H1 (cell line): ENCODE measurements around the gene OR4A15. TPM values are rescaled to one million over a fixed set of nuclear protein-coding genes. Genes with fewer than 3 reads are reported as not detected.

Source experiments
- CTCF ChIA-PET: fragments of 300-600 bp; sonication (Branson Sonifier 250); formaldehyde crosslinking; loops from one replicate; lab custom pipeline; 2021; ENCODE audit not compliant: partially characterized antibody; lab: Charles Lee
- POLR2A ChIA-PET: fragments of 300-600 bp; sonication (Branson Sonifier 250); formaldehyde crosslinking; loops from one replicate; lab custom pipeline; 2021; ENCODE audit warnings: inconsistent platforms; ENCODE audit not compliant: partially characterized antibody; lab: Charles Lee
- DNase-seq, 2 experiments: peaks; one replicate each; pipeline versions ENCODE4 v3.0.0 to v3.0.0-alpha.2; 2010 to 2022; ENCODE audit warnings: low spot score in 2 of 2, low read depth in 1 of 2, mixed read lengths in 1 of 2
- FAIRE-seq: peaks from 2 replicates; lab custom pipeline; 2011; peaks lifted over from hg19 to GRCh38; lab: Jason Lieb, UNC
- H2AFZ ChIP-seq: 2 replicates; pipeline ENCODE4 v1.8.1; 2012; ENCODE audit warnings: low read length, inconsistent platforms
- H2AK5ac ChIP-seq: 2 replicates; pipeline ENCODE4 v1.6.1; 2013; ENCODE audit warnings: low read depth, low read length
- H2BK120ac ChIP-seq: replicated peaks from 2 replicates; pipeline ENCODE3; 2013; ENCODE audit warnings: low read depth, low read length, inconsistent platforms
- H2BK12ac ChIP-seq: 2 replicates; pipeline ENCODE4 v1.6.1; 2013; ENCODE audit warnings: low read depth, low read length
- H2BK15ac ChIP-seq: 2 replicates; pipeline ENCODE4 v1.6.1; 2013; ENCODE audit warnings: low read length
- H2BK20ac ChIP-seq: 2 replicates; pipeline ENCODE4 v1.6.1; 2013; ENCODE audit warnings: low read length
- H2BK5ac ChIP-seq: 2 replicates; pipeline ENCODE4 v1.6.1; 2013; ENCODE audit warnings: low read depth, low read length
- H3K14ac ChIP-seq: 2 replicates; pipeline ENCODE4 v1.6.1; 2013; ENCODE audit warnings: inconsistent platforms; ENCODE audit not compliant: insufficient read length
- H3K18ac ChIP-seq: 2 replicates; pipeline ENCODE4 v1.6.1; 2013; ENCODE audit warnings: low read length; ENCODE audit errors: extremely low read depth
- H3K23ac ChIP-seq: 2 replicates; pipeline ENCODE4 v1.6.1; 2013; ENCODE audit warnings: inconsistent platforms; ENCODE audit not compliant: insufficient read length
- H3K23me2 ChIP-seq: 2 replicates; pipeline ENCODE4 v1.6.1; 2013; ENCODE audit warnings: low read depth, low read length
- H3K27ac ChIP-seq: 2 replicates; pipeline ENCODE4 v1.6.1; 2011; ENCODE audit warnings: low read depth, low read length, inconsistent platforms
- H3K27me3 ChIP-seq, 4 experiments: replicated peaks in 1 of 4; 1 replicate in 1 of 4; 2 replicates in 3 of 4; pipeline versions ENCODE4 v1.6.1 to v1.8.1; 2011 to 2013; ENCODE audit warnings: low read length in 3 of 4, mild to moderate bottlenecking in 3 of 4, inconsistent platforms in 2 of 4, mixed read lengths in 2 of 4, moderate library complexity in 1 of 4; ENCODE audit not compliant: control insufficient read depth in 3 of 4, insufficient read depth in 3 of 4; ENCODE audit errors: extremely low read depth in 1 of 4
- H3K36me3 ChIP-seq, 4 experiments: 2 replicates each; pipeline versions ENCODE4 v1.6.1 to v1.8.1; 2011 to 2013; ENCODE audit warnings: mild to moderate bottlenecking in 4 of 4, low read length in 3 of 4, moderate library complexity in 2 of 4, control low read depth in 1 of 4, inconsistent platforms in 1 of 4; ENCODE audit not compliant: insufficient read depth in 4 of 4, control insufficient read depth in 2 of 4
- H3K4ac ChIP-seq: replicated peaks from 2 replicates; pipeline ENCODE3; 2013; ENCODE audit warnings: low read length, low read depth, mixed read lengths, inconsistent platforms; ENCODE audit not compliant: insufficient read length
- H3K4me1 ChIP-seq, 4 experiments: replicated peaks in 1 of 4; 1 replicate in 1 of 4; 2 replicates in 3 of 4; pipeline versions ENCODE4 v1.6.1 to v1.8.1; 2011 to 2013; ENCODE audit warnings: low read length in 3 of 4, inconsistent platforms in 2 of 4, mixed read lengths in 1 of 4; ENCODE audit not compliant: insufficient read depth in 4 of 4, control insufficient read depth in 3 of 4
- H3K4me2 ChIP-seq, 2 experiments: 2 replicates each; pipeline versions ENCODE4 v1.6.1 to v1.8.1; 2011 to 2013; ENCODE audit warnings: low read depth in 2 of 2, low read length in 2 of 2, control low read depth in 1 of 2, inconsistent platforms in 1 of 2, mild to moderate bottlenecking in 1 of 2; ENCODE audit not compliant: insufficient read depth in 1 of 2
- H3K4me3 ChIP-seq, 4 experiments: fragments of 200-600, 300-600 bp in 1 of 4; sonication (generic), shearing (Covaris generic), sonication (Bioruptor Twin) in 1 of 4; 2 replicates each; pipeline versions ENCODE4 v1.5.1 to v1.8.1; 2011 to 2016; ENCODE audit warnings: low read length in 4 of 4, low read depth in 3 of 4, control low read depth in 2 of 4, inconsistent platforms in 2 of 4, mild to moderate bottlenecking in 2 of 4, mixed read lengths in 1 of 4, moderate library complexity in 1 of 4; ENCODE audit not compliant: insufficient read depth in 2 of 4; ENCODE audit errors: extremely low read depth in 1 of 4
- H3K56ac ChIP-seq: replicated peaks from 2 replicates; pipeline ENCODE3; 2013; ENCODE audit warnings: low read depth, mild to moderate bottlenecking, mixed read lengths, low read length, inconsistent platforms; ENCODE audit not compliant: insufficient read length
- H3K79me1 ChIP-seq: 2 replicates; pipeline ENCODE4 v1.6.1; 2013; ENCODE audit warnings: low read depth, low read length, control low read depth
- H3K79me2 ChIP-seq, 2 experiments: 2 replicates each; pipeline versions ENCODE4 v1.6.1 to v1.8.1; 2012 to 2013; ENCODE audit warnings: low read length in 2 of 2, mild to moderate bottlenecking in 2 of 2, inconsistent platforms in 1 of 2; ENCODE audit not compliant: insufficient read depth in 2 of 2, control insufficient read depth in 1 of 2
- H3K9ac ChIP-seq, 4 experiments: replicated peaks in 1 of 4; 1 replicate in 1 of 4; 2 replicates in 3 of 4; pipeline versions ENCODE4 v1.6.1 to v1.8.1; 2011 to 2013; ENCODE audit warnings: low read depth in 3 of 4, low read length in 3 of 4, control low read depth in 2 of 4, mild to moderate bottlenecking in 2 of 4, moderate library complexity in 2 of 4, inconsistent platforms in 1 of 4; ENCODE audit errors: extremely low read depth in 1 of 4
- H3K9me3 ChIP-seq, 2 experiments: 2 replicates each; pipeline versions ENCODE4 v1.6.1 to v1.8.1; 2012 to 2013; ENCODE audit warnings: mild to moderate bottlenecking in 2 of 2, moderate library complexity in 2 of 2, control low read depth in 1 of 2, inconsistent platforms in 1 of 2, low read depth in 1 of 2, low read length in 1 of 2, mixed read lengths in 1 of 2; ENCODE audit not compliant: insufficient read depth in 2 of 2
- H4K20me1 ChIP-seq, 2 experiments: replicated peaks in 1 of 2; 2 replicates each; pipeline versions ENCODE3 to v1.8.1; 2011 to 2013; ENCODE audit warnings: inconsistent platforms in 2 of 2, low read length in 2 of 2, mild to moderate bottlenecking in 1 of 2; ENCODE audit not compliant: insufficient read depth in 2 of 2, control insufficient read depth in 1 of 2
- H4K5ac ChIP-seq: 2 replicates; pipeline ENCODE4 v1.6.1; 2013; ENCODE audit warnings: low read length, low read depth, mixed read lengths, inconsistent platforms; ENCODE audit not compliant: insufficient read length
- H4K8ac ChIP-seq: 2 replicates; pipeline ENCODE4 v1.8.0; 2013; ENCODE audit warnings: mild to moderate bottlenecking, moderate library complexity, low read length, inconsistent platforms; ENCODE audit not compliant: insufficient read depth; ENCODE audit errors: extremely low read depth
- H4K91ac ChIP-seq: replicated peaks from 2 replicates; pipeline ENCODE3; 2013; ENCODE audit warnings: low read length, mixed read lengths, inconsistent platforms; ENCODE audit not compliant: insufficient read length
- CHD2 ChIP-seq: IDR thresholded peaks from 2 replicates; pipeline ENCODE4 v1.6.1; 2012; ENCODE audit warnings: low read length, improper control_type of control experiment
- EZH2 ChIP-seq: fragments of 200-600 bp; sonication (generic); IDR thresholded peaks from 2 replicates; pipeline ENCODE4 v1.7.1; 2012; ENCODE audit warnings: low read depth, mild to moderate bottlenecking, moderate library complexity, low read length, inconsistent platforms; ENCODE audit not compliant: severe bottlenecking
- GABPA ChIP-seq: IDR thresholded peaks from 2 replicates; pipeline ENCODE4 v1.6.1; 2011; ENCODE audit warnings: mild to moderate bottlenecking, low read length, moderate library complexity, borderline replicate concordance; ENCODE audit not compliant: insufficient read depth
- HDAC2 ChIP-seq, 2 experiments: fragments of 300-600 bp in 1 of 2; sonication (generic) in 1 of 2; IDR thresholded peaks; 2 replicates each; pipeline ENCODE4 v1.6.1; 2011 to 2012; ENCODE audit warnings: low read depth in 2 of 2, low read length in 2 of 2, mild to moderate bottlenecking in 2 of 2, moderate library complexity in 2 of 2, borderline replicate concordance in 1 of 2, inconsistent platforms in 1 of 2
- HDAC6 ChIP-seq: IDR thresholded peaks from one replicate; pipeline ENCODE4 v1.7.1; 2012; ENCODE audit warnings: low read depth, mild to moderate bottlenecking, inconsistent platforms, low read length, moderate library complexity
- NANOG ChIP-seq: IDR thresholded peaks from 2 replicates; pipeline ENCODE4 v1.6.1; 2011; ENCODE audit warnings: low read length, low read depth, mild to moderate bottlenecking, inconsistent platforms; ENCODE audit not compliant: insufficient read depth, poor library complexity, severe bottlenecking
- SRF ChIP-seq: IDR thresholded peaks from 2 replicates; pipeline ENCODE4 v1.6.1; 2011; ENCODE audit warnings: mild to moderate bottlenecking, low read depth, low read length, moderate library complexity
- TAF1 ChIP-seq: IDR thresholded peaks from 2 replicates; pipeline ENCODE4 v1.6.1; 2011; ENCODE audit warnings: mild to moderate bottlenecking, low read depth, low read length
- WGBS, 2 experiments: shearing (Covaris generic) in 1 of 2; methylation state at CpG; one replicate each; pipeline versions ENCODE4 v1.1.6 to v1.1.7; 2013 to 2015; ENCODE audit warnings: low lambda C conversion rate in 2 of 2, mixed read lengths in 2 of 2, inconsistent platforms in 1 of 2, low coverage in 1 of 2, missing lambda C conversion rate in 1 of 2; ENCODE audit not compliant: insufficient replicate concordance in 2 of 2, insufficient coverage in 1 of 2, insufficient read length in 1 of 2; ENCODE audit errors: extremely low coverage in 1 of 2, missing lambda C conversion rate in 1 of 2; 5-methylcytosine and 5-hydroxymethylcytosine counted together
- polyA plus RNA-seq, 7 experiments: library from polyadenylated mRNA; depleted of rRNA in 3 of 7; stranded (reverse) in 5 of 7; unstranded in 2 of 7; fragments of >200 nt in 5 of 7; fragments of 200-250 nt in 2 of 7; gene quantifications; 1 replicate in 5 of 7; 2 replicates in 1 of 7; 4 replicates in 1 of 7; pipeline versions ENCODE4 v1.2.1 to v1.2.3, GENCODE V29; 2011 to 2013; ENCODE audit warnings: missing spikeins in 2 of 7, mixed read lengths in 2 of 7
- total RNA-seq: library from RNA; stranded (reverse); fragmentation: NEBNext Ultra II Directional; extraction: Animal tissue kit (Norgen Biotek cat#: 25700); gene quantifications from 2 replicates; pipeline ENCODE4 v1.2.1, GENCODE V29; 2021
- TF ChIP-seq, protein P1 (sequence below), 3 experiments: IDR thresholded peaks; 1 replicate in 2 of 3; 2 replicates in 1 of 3; pipeline versions ENCODE4 v1.5.1 to v1.6.1; 2011; ENCODE audit warnings: low read length in 3 of 3, mild to moderate bottlenecking in 3 of 3, inconsistent platforms in 2 of 3, low read depth in 1 of 3, moderate library complexity in 1 of 3; ENCODE audit not compliant: insufficient read depth in 1 of 3; ENCODE audit errors: control extremely low read depth in 1 of 3

OR4A15 gene
- total and polyA plus RNA-seq, 2 of the 8 experiments (the other 6 are each of a cell fraction or from before 2014, with no cell fraction given), result not detected

- TF ChIP-seq CHD2, result no peak
- TF ChIP-seq, all 59 proteins: peak for 0
Observed at GRCh38 chr11:55345306-55345705, 22.5 kb upstream of the OR4A15 start (continued).

- no peaks in the 10 kb centered on the region for H3K23me2 ChIP-seq
- POLR2A ChIA-PET, result no interaction called here
- no peak overlapping the region for H2AK5ac ChIP-seq
- no peaks in the 10 kb centered on the region for H3K27me3 ChIP-seq
- no peak overlapping the region for H3K27ac ChIP-seq
- no peaks in the 10 kb centered on the region for H3K4me1 ChIP-seq
- no peaks in the 10 kb centered on the region for H4K20me1 ChIP-seq
- no peaks in the 10 kb centered on the region for H3K79me1 ChIP-seq
- no peak overlapping the region for H2AFZ ChIP-seq
- no peak overlapping the region for H2BK20ac ChIP-seq
- no peak overlapping the region for H3K4ac ChIP-seq
- no peak overlapping the region for H3K23ac ChIP-seq
- CTCF ChIA-PET, result no interaction called here
- no peak overlapping the region for H2BK12ac ChIP-seq
- no peak overlapping the region for H2BK120ac ChIP-seq
- H2BK5ac ChIP-seq, result no peak overlapping the region
- WGBS, 2 experiments, result 50% methylated on average over 1 of the region's 1 CpG; no CpG with 5 or more reads in 1 of the 2 experiments
- H3K79me2 ChIP-seq, result no peaks in the 10 kb centered on the region
- H3K4me3 ChIP-seq, result no peak overlapping the region
- H2BK15ac ChIP-seq, result no peak overlapping the region
- H3K56ac ChIP-seq, result no peak overlapping the region
- no peak overlapping the region for H4K5ac ChIP-seq
- peaks cover 45 to 52% of the 10 kb centered on the region in 2 experiments for H3K9me3 ChIP-seq
- H4K8ac ChIP-seq, result no peak overlapping the region
- no peak overlapping the region for H3K18ac ChIP-seq
- DNase-seq (no peak), FAIRE-seq (no peak)
- no peak overlapping the region for H3K9ac ChIP-seq
- no peaks in the 10 kb centered on the region for H3K36me3 ChIP-seq
- H3K14ac ChIP-seq, result no peak overlapping the region
- H4K91ac ChIP-seq, result no peak overlapping the region
- H3K4me2 ChIP-seq, result no peak overlapping the region
- TF ChIP-seq TAF1 (no peak), HDAC2 (IDR thresholded peaks at IDR 0.05; ENCODE audit: borderline replicate concordance in 1 of 2, low read depth in 2 of 2, low read length in 2 of 2) (no peak), HDAC6 (no peak), GABPA (no peak), NANOG (no peak), SRF (no peak), EZH2 (no peak)
- TF ChIP-seq, protein P1, sequence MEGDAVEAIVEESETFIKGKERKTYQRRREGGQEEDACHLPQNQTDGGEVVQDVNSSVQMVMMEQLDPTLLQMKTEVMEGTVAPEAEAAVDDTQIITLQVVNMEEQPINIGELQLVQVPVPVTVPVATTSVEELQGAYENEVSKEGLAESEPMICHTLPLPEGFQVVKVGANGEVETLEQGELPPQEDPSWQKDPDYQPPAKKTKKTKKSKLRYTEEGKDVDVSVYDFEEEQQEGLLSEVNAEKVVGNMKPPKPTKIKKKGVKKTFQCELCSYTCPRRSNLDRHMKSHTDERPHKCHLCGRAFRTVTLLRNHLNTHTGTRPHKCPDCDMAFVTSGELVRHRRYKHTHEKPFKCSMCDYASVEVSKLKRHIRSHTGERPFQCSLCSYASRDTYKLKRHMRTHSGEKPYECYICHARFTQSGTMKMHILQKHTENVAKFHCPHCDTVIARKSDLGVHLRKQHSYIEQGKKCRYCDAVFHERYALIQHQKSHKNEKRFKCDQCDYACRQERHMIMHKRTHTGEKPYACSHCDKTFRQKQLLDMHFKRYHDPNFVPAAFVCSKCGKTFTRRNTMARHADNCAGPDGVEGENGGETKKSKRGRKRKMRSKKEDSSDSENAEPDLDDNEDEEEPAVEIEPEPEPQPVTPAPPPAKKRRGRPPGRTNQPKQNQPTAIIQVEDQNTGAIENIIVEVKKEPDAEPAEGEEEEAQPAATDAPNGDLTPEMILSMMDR (IDR thresholded peaks at IDR 0.05; ENCODE audit: control extremely low read depth in 1 of 3, insufficient read depth in 1 of 3, low read depth in 1 of 3, low read length in 3 of 3), result no peak
Observed at GRCh38 chr11:55349032-55349431, 18.7 kb upstream of the OR4A15 start.
